Neural progenitor cell (in vitro differentiated cells): ENCODE data around the gene RARA.

Experiments
- EZH2 ChIP-seq: fragments of 200-600 bp; sonication (generic); IDR thresholded peaks from 2 replicates; pipeline ENCODE4 v1.6.1; 2017; ENCODE audit warnings: antibody characterized with exemption, mild to moderate bottlenecking, moderate library complexity
- TF ChIP-seq, protein P1 (sequence below): fragments of 200-600 bp; sonication (generic); IDR thresholded peaks from 2 replicates; pipeline ENCODE4 v1.5.1; 2017; ENCODE audit warnings: antibody characterized with exemption, mild to moderate bottlenecking

DNA sequence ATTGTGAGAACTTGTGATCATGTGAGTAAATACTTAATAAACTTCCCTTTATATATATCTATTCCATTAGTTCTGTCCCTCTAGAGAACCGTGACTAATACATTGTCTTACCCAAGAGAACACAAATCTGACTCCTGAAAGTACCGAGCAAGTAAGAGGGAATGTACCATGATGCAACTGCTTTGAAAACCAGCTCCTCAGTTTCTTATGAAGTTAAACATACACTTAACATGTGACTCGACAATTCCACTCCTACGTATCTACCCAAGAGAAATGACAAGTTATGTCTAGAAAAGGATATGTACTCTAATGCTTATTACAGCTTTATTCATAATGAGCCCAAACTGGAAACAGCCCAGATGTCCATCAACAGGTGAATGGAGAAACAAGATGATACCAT lies 64.3 kb downstream of the RARA start:
- TF ChIP-seq EZH2, result no peak
- TF ChIP-seq, protein P1, sequence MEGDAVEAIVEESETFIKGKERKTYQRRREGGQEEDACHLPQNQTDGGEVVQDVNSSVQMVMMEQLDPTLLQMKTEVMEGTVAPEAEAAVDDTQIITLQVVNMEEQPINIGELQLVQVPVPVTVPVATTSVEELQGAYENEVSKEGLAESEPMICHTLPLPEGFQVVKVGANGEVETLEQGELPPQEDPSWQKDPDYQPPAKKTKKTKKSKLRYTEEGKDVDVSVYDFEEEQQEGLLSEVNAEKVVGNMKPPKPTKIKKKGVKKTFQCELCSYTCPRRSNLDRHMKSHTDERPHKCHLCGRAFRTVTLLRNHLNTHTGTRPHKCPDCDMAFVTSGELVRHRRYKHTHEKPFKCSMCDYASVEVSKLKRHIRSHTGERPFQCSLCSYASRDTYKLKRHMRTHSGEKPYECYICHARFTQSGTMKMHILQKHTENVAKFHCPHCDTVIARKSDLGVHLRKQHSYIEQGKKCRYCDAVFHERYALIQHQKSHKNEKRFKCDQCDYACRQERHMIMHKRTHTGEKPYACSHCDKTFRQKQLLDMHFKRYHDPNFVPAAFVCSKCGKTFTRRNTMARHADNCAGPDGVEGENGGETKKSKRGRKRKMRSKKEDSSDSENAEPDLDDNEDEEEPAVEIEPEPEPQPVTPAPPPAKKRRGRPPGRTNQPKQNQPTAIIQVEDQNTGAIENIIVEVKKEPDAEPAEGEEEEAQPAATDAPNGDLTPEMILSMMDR, result no peak
